Stimulated activated CD4-positive, alpha-beta T cell treated with anti-CD3 and anti-CD28 coated beads, Interleukin-12 subunit alpha, Interleukin-12 subunit beta, amount 100 ng/mL, for 24 hours (primary cell): Measurements from ENCODE around the gene AFG1L.
"Not testable (repeated sequence)": the region's sequence is repeated elsewhere in the genome, so short reads cannot be mapped to it uniquely, and the experiment has no call there.

ENCODE experiments used
- DNase-seq, 2 experiments: peaks; one replicate each; pipeline ENCODE4 v3.0.0-alpha.2; 2020; ENCODE audit warnings: low read depth in 2 of 2

AFG1L gene

GRCh38 chr6:108350528-108350927 lies 55.7 kb downstream of the AFG1L start:
- no peak for DNase-seq

DNA sequence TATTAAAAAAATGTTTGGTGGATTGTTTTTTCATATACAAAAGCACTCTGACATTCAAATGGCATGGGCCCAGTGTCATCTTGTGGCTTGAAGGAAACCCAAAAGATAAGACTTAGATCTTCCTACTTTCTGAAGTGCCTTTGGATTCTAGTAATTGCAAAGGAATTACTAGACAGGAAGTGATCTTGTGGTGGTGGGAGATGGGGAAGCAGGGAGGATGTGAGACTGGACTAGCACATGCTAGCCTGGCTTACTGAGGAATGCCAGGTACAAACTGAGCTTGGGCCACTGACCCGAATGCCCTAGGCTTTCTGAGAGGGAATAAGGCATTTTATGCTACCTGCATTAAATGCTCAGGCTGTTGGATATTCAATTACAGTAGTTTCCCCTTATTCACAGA lies 59.0 kb downstream of the AFG1L start:
- DNase-seq, result no peak

- no peak for DNase-seq
Measured at GRCh38 chr6:108355120-108355519, 60.3 kb downstream of the AFG1L start.

- DNase-seq, result no peak
Measured at GRCh38 chr6:108355890-108356289, 61.0 kb downstream of the AFG1L start.

DNA sequence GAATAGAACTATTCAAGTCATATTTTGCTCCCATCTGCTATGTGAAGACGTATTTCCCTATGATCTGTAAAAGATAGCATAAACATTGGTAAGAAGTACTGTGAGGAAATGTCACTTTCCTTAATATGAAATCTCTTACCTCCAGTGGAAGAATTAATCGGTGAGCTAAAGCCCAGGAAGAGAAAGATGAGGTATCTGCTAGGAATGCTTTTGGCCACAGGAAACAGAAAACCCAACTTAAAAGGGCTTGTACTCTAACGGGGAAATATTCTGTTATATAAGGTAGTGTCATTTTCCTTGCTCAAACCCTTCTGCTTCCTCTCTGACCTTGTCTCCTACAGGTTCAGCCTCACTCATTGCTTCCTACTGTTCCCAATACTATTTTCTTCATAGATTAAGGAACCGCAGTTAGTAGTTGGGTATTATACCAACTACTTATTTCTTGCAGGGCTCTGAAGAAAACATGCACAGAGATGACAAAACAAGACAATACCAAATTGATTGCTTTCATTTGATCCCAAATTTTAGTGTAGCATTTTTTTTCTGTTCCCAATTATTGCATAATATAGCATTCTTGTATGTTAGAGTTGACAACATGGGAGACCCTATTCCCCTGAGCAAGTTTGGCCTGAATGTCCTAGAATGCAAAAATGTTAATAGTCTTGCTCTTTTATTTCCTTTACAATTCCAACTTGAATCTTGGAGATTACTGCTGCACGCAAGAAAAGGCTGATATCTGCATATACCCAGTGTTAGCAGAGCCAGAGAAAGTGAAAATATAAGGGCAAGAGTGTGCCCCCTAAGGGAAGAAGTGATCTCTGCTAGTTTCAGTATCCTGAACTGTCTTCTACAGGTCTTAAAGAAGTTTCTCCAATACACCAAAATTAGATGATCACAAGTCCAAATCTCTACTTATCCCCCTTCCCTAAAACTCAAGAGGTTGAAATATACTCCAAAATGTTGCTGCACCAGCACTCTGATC lies 65.3 kb downstream of the AFG1L start:
- no peak for DNase-seq

DNA sequence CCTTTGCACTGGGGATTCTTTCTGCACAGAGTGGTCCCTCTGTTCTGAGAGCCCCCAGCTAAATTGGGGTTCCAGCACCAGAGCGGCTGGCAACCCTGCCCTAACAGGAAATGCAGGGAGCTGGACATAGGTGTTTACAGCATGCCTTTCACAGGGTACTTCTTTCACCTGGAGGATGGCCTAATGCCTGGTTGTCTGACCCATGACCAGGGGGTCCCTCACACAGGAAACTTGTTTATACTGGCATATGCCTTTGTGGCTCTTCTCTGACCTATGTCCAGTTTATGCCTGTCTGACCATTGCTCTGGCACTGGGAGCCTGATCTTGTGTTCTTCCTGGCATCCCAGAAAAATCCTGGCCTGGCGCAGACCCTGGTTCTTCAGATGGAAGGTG lies 66.1 kb downstream of the AFG1L start:
- DNase-seq, result no peak

DNA sequence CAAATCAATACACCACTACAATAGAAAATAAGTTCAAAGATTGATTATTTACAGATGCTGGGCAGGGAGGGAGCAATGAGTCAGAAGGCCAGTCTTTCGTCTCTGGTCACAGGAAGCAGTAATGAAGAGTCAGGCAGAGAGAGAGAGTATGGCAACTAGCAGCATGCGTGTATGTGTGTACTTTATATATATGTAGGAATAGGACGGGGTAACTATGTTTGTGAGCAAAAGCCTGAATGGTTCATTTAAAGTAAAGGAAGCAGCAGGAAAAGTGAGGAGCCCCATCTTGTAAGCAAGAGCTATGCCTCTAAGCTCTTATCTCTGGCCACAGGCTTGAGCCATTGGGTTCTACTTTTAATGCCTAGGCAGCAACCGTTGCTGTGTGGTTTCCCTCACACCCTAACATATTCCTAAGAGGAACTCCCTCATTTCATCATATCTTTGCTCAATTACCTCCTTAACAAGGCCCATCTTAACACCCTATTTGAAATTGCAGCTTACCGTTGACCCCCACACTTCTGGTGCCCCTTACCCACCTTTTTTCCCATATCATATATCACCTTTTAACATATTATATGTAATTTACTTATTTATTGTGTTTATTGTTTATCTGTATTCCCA lies 66.6 kb downstream of the AFG1L start:
- no peak for DNase-seq

DNA sequence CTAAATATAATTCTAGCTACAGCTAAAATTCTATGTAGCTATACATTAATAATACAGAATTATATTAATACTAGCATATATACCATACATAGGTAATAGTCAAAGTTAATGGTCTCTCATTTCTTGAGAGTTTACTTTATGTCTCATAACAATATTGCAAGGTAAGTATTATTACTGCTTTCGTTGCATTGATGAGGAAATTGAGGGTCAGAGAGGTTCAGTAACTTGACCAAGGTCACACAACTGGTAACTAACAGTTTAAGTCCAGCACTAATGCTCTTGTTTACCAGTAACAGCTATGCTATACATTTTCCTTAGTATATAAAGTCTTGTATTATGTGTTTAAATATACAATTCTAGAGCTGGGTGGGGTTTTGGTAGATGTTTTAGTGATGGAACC lies 67.6 kb downstream of the AFG1L start:
- DNase-seq, result no peak

DNA sequence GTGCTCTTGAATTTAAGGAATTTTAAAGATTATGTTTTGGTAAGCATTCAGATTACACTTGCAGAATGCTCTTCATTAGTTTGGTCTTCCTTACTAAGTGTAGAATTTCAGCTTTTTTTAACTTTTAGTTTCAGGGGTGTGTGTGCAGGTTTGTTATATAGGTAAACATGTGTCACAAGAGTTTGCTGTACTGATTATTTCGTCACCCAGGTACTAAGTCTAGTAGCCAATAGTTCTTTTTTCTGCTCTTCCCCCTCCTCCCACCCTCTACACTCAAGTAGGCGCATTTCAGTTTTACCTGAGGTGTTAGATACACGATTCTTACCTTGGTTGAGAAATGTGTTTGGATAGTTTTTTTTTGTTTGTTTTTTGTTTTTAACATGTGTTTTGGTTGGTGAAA lies 68.3 kb downstream of the AFG1L start:
- DNase-seq, result no peak

GRCh38 chr6:108363889-108364313 lies 69.0 kb downstream of the AFG1L start:
- DNase-seq, result no peak

GRCh38 chr6:108364470-108364869 lies 69.6 kb downstream of the AFG1L start:
- DNase-seq, result no peak

- no peak for DNase-seq
Measured at GRCh38 chr6:108365478-108365877, 70.6 kb downstream of the AFG1L start.

GRCh38 chr6:108366236-108366635 lies 71.4 kb downstream of the AFG1L start:
- DNase-seq, result no peak

GRCh38 chr6:108368431-108369030 lies 73.7 kb downstream of the AFG1L start:
- no peak for DNase-seq

GRCh38 chr6:108380876-108381275 lies 86.0 kb downstream of the AFG1L start:
- DNase-seq, result no peak

DNA sequence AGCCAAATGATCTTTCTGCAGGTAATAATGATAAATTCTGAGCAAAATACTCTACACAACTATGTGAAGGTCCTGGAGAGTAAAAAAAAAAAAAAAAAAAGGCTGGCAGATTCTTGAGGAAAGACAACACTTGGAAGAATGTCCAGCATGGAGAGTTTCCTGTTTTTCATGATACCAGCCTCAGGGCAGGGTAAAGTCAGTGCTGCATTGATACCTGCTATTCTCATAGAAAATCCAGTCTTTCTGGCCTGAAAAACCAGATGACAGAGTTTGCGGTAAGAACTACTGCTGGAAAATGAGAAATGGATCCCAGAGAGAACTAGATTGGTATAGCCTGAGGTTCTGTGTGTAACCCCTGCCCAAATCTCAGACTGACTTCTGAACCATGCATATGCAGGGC lies 89.1 kb downstream of the AFG1L start:
- DNase-seq, result no peak

DNA sequence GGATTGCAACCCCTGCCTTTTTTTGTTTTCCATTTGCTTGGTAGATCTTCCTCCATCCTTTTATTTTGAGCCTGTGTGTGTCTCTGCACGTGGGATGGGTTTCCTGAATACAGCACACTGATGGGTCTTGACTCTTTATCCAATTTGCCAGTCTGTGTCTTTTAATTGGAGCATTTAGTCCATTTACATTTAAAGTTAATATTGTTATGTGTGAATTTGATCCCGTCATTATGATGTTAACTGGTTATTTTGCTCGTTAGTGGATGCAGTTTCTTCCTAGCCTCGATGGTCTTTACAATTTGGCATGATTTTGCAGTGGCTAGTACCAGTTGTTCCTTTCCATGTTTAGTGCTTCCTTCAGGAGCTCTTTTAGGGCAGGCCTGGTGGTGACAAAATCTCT lies 94.3 kb downstream of the AFG1L start:
- not testable (repeated sequence) for DNase-seq

GRCh38 chr6:108395297-108395696 lies 100.4 kb downstream of the AFG1L start:
- DNase-seq, result no peak

GRCh38 chr6:108403236-108403635 lies 108.4 kb downstream of the AFG1L start:
- DNase-seq, result no peak

DNA sequence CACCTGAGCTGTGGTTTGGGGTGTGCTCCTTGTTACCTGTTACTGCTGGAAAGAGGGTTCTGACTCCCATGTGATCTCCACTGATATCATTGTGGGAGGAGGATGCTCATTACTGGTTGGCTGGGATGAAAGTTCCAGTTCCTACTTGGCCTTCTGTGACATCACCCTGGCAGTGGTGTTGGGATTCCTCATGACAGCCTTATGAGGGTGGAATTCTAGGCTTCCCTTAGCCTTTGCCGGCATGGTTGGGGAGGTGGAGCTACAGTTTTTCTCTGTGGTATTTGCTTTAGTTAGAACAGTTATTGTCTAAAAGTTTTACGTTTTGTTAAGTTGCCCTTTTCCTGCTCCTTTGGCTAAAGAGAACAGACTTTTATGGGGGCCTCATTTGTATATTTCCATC lies 112.1 kb downstream of the AFG1L start:
- DNase-seq, result no peak

- no peak for DNase-seq
Measured at GRCh38 chr6:108407904-108408827, 113.3 kb downstream of the AFG1L start.

- no peak for DNase-seq
Measured at GRCh38 chr6:108408861-108409260, 114.0 kb downstream of the AFG1L start.
